Suprapubic skin (tissue), 4 donors: Measurements from ENCODE around the gene IFNW1.

ENCODE experiments used
- CTCF ChIP-seq, 2 donors: fragments of 200-600 bp in 1 of 2; fragments of 450-650 bp in 1 of 2; sonication (generic) in 1 of 2; IDR thresholded peaks; one replicate each; pipeline ENCODE4 v1.5.1; 2016 to 2019; ENCODE audit warnings: antibody characterized with exemption in 2 of 2, mild to moderate bottlenecking in 1 of 2, moderate library complexity in 1 of 2
- POLR2A ChIP-seq, 2 donors: fragments of 450-650 bp; IDR thresholded peaks; one replicate each; pipeline ENCODE4 v1.6.1; 2017; ENCODE audit warnings: antibody characterized with exemption in 2 of 2, mild to moderate bottlenecking in 2 of 2, moderate library complexity in 2 of 2
- POLR2AphosphoS5 ChIP-seq, 3 donors: sonication (generic); formaldehyde crosslinking; IDR thresholded peaks; one replicate each; pipeline ENCODE4 v1.6.1; 2017; ENCODE audit warnings: antibody characterized with exemption in 3 of 3

DNA sequence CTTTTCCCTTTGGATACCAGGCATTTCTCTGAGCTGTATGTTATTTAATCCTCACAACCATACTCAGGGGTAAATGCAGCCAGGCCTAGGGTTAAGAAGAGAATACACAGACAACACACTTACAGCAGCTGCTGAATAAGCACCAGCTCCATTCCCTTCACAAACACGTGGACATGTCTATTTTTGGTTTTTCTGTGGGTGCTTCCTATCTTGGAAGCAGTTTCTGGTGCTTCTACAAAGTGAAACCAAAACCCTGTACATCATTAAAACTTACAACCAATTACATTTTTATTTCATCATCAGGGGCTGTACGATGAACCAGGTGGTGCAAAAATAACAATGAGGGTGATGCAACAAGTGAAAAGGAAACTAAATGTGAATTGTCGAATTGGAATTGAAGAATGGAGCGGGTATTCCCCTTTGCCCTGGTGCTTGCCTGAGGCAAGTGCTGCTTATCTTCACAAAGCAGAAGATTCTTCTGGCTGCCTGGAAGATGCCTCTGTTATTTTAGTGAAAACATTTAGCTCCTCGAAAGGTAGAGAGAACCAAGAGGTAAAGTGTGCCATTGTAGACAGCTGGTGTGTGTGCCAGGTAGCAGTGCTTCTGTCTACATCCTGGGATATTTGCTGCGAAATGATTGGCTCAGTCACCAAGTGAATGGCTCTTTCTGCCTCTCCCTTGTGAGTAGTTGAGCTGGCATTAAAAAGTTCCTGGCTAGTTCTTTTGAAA is 45.3 kb downstream of the IFNW1 start:
- TF ChIP-seq CTCF (IDR thresholded peaks at IDR 0.05) = no peak
- no peak for TF ChIP-seq POLR2A (IDR thresholded peaks at IDR 0.05)
- no peak for TF ChIP-seq POLR2AphosphoS5 (IDR thresholded peaks at IDR 0.05)
